Ovary (tissue), 3 donors: Measurements from ENCODE around the gene ACER3.

Experiments
- EP300 ChIP-seq: sonication (generic); formaldehyde crosslinking; IDR thresholded peaks from one replicate; pipeline ENCODE4 v1.6.1; 2017; ENCODE audit warnings: antibody characterized with exemption
- POLR2A ChIP-seq: fragments of 450-650 bp; IDR thresholded peaks from one replicate; pipeline ENCODE4 v1.6.1; 2017; ENCODE audit warnings: antibody characterized with exemption, mild to moderate bottlenecking, moderate library complexity
- TF ChIP-seq, protein P1 (sequence below), 3 donors: fragments of 450-650 bp in 2 of 3; fragments of 200-600 bp in 1 of 3; IDR thresholded peaks; one replicate each; pipeline versions ENCODE4 v1.5.1 to v1.8.0; 2016 to 2022; ENCODE audit warnings: antibody characterized with exemption in 3 of 3, mild to moderate bottlenecking in 1 of 3
- donor health status: DM: no; HTN: no; CAD: no.

DNA sequence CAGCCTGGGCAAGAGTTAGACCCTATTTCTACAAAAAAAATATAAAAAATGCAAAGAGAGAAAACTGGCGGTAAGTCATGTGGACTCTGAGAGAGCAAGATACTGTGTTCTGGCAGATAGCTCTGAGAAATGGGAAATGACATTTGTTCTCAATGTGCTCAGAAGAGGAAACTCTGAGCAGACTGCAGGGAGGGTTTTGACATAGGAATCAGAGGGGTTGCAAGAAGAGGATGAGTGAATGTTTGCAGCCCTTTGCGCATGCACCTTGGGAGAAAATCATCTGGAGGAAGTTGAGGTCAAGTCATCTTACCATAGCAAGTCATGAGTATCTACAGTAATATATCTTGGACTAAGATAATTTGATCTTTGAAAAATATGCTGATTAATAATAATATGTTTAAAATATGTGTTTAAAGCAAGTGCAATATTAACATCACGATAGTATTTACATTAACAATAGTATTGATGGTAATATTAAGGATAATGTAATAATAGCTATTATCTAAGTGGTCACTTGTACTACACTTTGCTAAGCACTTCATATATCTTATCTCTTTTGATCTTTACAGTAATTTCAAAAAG lies 2.6 kb downstream of the ACER3 start:
- TF ChIP-seq, protein P1, sequence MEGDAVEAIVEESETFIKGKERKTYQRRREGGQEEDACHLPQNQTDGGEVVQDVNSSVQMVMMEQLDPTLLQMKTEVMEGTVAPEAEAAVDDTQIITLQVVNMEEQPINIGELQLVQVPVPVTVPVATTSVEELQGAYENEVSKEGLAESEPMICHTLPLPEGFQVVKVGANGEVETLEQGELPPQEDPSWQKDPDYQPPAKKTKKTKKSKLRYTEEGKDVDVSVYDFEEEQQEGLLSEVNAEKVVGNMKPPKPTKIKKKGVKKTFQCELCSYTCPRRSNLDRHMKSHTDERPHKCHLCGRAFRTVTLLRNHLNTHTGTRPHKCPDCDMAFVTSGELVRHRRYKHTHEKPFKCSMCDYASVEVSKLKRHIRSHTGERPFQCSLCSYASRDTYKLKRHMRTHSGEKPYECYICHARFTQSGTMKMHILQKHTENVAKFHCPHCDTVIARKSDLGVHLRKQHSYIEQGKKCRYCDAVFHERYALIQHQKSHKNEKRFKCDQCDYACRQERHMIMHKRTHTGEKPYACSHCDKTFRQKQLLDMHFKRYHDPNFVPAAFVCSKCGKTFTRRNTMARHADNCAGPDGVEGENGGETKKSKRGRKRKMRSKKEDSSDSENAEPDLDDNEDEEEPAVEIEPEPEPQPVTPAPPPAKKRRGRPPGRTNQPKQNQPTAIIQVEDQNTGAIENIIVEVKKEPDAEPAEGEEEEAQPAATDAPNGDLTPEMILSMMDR (IDR thresholded peaks at IDR 0.05) = no peak
- TF ChIP-seq POLR2A = no peak
- TF ChIP-seq EP300 = no peak
